ENCODE results near the gene RAMP2. TPM values are rescaled to one million over a fixed set of nuclear protein-coding genes. Genes with fewer than 3 reads are reported as not detected.

The RAMP2 gene
- total and polyA plus RNA-seq, 2 of the 13 experiments (the other 11 are each of a cell fraction or from before 2014, with no cell fraction given): 1.4 to 5.2 TPM

- TF ChIP-seq POGK (CRISPR knock-in tag; conservative IDR thresholded peaks at IDR 0.05) (no peak), ZNF766 (CRISPR knock-in tag; IDR thresholded peaks at IDR 0.05; ENCODE audit: borderline replicate concordance) (no peak), ZNF746 (CRISPR knock-in tag; IDR thresholded peaks at IDR 0.05) (no peak), MNT (IDR thresholded peaks at IDR 0.05) (no peak), SNAI1 (CRISPR knock-in tag; IDR thresholded peaks at IDR 0.05; ENCODE audit: borderline replicate concordance) (no peak), DNMT1 (CRISPR knock-in tag; IDR thresholded peaks at IDR 0.05) (no peak), SRY (CRISPR knock-in tag; IDR thresholded peaks at IDR 0.05) (no peak), ZNF790 (CRISPR knock-in tag; IDR thresholded peaks at IDR 0.05; ENCODE audit: borderline replicate concordance) (no peak), ZMAT3 (CRISPR knock-in tag; conservative IDR thresholded peaks at IDR 0.05) (no peak), DR1 (CRISPR knock-in tag; IDR thresholded peaks at IDR 0.05) (no peak), CEBPZ (IDR thresholded peaks at IDR 0.05; ENCODE audit: low read length) (no peak), ZNF484 (CRISPR knock-in tag; IDR thresholded peaks at IDR 0.05; ENCODE audit: borderline replicate concordance, low read depth) (no peak), HNRNPUL1 (IDR thresholded peaks at IDR 0.05; ENCODE audit: low read depth, low read length) (no peak), MAFF (IDR thresholded peaks at IDR 0.05; ENCODE audit: low read depth, low read length) (no peak)
- TF ChIP-seq, protein P1, sequence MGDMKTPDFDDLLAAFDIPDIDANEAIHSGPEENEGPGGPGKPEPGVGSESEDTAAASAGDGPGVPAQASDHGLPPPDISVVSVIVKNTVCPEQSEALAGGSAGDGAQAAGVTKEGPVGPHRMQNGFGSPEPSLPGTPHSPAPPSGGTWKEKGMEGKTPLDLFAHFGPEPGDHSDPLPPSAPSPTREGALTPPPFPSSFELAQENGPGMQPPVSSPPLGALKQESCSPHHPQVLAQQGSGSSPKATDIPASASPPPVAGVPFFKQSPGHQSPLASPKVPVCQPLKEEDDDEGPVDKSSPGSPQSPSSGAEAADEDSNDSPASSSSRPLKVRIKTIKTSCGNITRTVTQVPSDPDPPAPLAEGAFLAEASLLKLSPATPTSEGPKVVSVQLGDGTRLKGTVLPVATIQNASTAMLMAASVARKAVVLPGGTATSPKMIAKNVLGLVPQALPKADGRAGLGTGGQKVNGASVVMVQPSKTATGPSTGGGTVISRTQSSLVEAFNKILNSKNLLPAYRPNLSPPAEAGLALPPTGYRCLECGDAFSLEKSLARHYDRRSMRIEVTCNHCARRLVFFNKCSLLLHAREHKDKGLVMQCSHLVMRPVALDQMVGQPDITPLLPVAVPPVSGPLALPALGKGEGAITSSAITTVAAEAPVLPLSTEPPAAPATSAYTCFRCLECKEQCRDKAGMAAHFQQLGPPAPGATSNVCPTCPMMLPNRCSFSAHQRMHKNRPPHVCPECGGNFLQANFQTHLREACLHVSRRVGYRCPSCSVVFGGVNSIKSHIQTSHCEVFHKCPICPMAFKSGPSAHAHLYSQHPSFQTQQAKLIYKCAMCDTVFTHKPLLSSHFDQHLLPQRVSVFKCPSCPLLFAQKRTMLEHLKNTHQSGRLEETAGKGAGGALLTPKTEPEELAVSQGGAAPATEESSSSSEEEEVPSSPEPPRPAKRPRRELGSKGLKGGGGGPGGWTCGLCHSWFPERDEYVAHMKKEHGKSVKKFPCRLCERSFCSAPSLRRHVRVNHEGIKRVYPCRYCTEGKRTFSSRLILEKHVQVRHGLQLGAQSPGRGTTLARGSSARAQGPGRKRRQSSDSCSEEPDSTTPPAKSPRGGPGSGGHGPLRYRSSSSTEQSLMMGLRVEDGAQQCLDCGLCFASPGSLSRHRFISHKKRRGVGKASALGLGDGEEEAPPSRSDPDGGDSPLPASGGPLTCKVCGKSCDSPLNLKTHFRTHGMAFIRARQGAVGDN (CRISPR knock-in tag; IDR thresholded peaks at IDR 0.05): no peak
- TF ChIP-seq, protein P2, sequence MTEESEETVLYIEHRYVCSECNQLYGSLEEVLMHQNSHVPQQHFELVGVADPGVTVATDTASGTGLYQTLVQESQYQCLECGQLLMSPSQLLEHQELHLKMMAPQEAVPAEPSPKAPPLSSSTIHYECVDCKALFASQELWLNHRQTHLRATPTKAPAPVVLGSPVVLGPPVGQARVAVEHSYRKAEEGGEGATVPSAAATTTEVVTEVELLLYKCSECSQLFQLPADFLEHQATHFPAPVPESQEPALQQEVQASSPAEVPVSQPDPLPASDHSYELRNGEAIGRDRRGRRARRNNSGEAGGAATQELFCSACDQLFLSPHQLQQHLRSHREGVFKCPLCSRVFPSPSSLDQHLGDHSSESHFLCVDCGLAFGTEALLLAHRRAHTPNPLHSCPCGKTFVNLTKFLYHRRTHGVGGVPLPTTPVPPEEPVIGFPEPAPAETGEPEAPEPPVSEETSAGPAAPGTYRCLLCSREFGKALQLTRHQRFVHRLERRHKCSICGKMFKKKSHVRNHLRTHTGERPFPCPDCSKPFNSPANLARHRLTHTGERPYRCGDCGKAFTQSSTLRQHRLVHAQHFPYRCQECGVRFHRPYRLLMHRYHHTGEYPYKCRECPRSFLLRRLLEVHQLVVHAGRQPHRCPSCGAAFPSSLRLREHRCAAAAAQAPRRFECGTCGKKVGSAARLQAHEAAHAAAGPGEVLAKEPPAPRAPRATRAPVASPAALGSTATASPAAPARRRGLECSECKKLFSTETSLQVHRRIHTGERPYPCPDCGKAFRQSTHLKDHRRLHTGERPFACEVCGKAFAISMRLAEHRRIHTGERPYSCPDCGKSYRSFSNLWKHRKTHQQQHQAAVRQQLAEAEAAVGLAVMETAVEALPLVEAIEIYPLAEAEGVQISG (CRISPR knock-in tag; IDR thresholded peaks at IDR 0.05): no peak
Measured at GRCh38 chr17:42791948-42792347, 30.9 kb downstream of the RAMP2 start (continued).
